ENCODE measurements around the gene DNASE2B. TPM values are rescaled to one million over a fixed set of nuclear protein-coding genes. Genes with fewer than 3 reads are reported as not detected.

DNASE2B gene, protein sequence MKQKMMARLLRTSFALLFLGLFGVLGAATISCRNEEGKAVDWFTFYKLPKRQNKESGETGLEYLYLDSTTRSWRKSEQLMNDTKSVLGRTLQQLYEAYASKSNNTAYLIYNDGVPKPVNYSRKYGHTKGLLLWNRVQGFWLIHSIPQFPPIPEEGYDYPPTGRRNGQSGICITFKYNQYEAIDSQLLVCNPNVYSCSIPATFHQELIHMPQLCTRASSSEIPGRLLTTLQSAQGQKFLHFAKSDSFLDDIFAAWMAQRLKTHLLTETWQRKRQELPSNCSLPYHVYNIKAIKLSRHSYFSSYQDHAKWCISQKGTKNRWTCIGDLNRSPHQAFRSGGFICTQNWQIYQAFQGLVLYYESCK
- polyA plus RNA-seq (ENCODE audit: insufficient read length in 4 of 4): under 1 TPM in 1 of 4 donors, not detected in 3; 0.18 TPM

DNA sequence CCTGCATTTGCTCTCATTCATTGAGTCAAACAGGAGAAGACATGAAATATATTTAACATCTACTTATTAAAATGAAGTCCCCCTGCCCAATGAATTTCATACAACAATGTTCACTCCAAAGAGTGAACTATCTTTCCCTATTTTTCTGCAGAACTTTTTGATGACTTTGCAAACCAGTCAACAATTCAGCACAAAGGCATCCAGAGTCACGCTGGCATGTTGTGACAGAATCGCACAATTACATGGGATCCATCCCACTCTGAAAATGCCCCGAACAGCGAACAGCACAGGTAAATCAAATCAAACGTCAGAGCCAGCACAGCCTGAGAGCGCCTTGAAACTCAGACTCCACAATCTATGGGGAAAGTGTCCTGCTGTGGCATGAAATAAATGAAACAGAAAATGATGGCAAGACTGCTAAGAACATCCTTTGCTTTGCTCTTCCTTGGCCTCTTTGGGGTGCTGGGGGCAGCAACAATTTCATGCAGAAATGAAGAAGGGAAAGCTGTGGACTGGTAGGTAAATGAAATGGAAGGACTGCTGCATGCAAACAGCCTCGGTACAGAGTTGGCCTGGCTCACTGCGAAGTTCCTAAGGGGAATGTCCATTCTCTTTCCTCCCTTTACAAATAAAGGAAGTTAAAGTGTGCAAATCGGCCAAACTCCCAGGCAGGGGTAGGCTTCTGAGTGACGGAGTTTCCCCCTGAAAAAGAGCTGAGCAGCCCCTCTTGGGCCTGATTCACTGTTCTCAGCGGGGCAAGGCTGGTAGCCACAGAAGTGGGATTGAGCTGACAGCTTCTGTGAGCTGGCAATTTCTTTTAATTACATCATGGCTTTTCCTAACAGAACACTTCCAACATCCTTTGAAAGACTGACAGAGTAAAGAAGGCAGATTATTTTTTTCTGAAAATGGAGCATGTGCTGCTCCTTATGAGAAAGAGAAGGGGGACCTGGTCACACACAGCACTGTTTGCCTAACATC is at the start of gene DNASE2B:
DNASE2B (plus strand) TSS at position 310 of the 981 bp plus-strand sequence; CDS start at position 391, 81 bp downstream.
- no peak for DNase-seq (ENCODE audit: low read depth in 4 of 4, low spot score in 3 of 4)

DNA sequence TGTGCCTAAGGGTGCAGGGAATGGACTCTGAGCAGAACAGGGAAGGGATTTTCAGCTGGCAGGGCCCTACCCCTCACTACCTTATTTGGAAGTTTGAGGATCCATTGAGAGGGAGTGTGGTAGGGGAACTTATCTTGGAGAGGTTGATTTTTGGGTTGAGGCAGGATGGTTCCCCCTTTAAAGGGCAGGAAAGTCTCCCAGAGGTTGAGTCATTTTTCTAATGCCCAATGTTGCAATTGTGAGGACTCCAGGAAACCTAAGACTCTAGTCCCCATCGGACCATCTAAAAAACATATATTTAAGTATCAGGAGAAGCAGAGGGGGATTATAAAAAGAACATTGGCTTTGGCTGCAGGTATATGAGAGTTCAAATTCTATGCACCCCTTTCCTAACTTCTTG is 49.5 kb upstream of the DNASE2B start:
- DNase-seq (ENCODE audit: low read depth in 4 of 4, low spot score in 3 of 4): no peak

DNA sequence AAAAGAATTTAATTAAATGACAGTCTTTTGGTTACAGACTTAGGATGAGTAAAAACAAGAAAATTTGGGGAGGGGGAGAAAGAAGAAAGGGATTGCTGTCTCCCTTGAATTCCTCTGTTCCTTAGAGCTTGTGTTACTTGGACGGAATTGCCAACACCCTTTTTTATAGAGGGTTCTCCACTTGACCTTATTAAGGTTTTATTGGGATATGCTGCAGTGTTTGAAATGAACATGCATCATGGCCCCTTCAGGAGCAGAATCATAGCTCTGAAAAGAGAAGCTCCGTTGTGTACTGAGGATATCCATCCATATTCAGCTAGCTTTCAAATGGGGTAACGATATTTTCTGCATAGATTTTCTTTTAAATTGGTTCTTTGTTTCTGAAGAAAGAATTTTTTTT is 48.2 kb upstream of the DNASE2B start:
- DNase-seq (ENCODE audit: low read depth in 4 of 4, low spot score in 3 of 4): no peak

DNA sequence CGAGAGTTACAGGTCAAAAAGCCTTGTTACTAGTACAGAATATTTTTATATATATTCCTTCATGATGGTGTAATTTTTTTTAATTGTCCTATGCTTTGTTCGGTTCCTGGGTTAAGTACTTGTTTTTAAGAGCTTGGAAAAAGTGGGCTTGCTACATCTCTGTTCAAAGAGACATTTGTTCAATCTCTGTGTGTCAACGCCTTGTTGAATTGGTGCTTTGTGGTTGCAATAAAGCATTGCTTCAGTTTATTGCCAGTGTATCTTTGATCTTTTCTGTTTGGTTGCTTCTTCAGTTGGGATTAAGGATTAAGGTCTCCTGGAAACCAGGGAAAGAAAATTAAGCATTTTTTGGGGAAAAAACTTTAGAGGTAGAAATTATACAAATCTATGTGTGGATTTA is 47.7 kb upstream of the DNASE2B start:
- DNase-seq (ENCODE audit: low read depth in 4 of 4, low spot score in 3 of 4): no peak

GRCh38 chr1:84352298-84353106 is 45.8 kb upstream of the DNASE2B start:
- no peak for DNase-seq (ENCODE audit: low read depth in 4 of 4, low spot score in 3 of 4)

- DNase-seq (ENCODE audit: low read depth in 4 of 4, low spot score in 3 of 4): no peak
Observed at GRCh38 chr1:84353695-84354094, 44.6 kb upstream of the DNASE2B start.

- no peak for DNase-seq (ENCODE audit: low read depth in 4 of 4, low spot score in 3 of 4)
Observed at GRCh38 chr1:84355556-84355955, 42.7 kb upstream of the DNASE2B start.

DNA sequence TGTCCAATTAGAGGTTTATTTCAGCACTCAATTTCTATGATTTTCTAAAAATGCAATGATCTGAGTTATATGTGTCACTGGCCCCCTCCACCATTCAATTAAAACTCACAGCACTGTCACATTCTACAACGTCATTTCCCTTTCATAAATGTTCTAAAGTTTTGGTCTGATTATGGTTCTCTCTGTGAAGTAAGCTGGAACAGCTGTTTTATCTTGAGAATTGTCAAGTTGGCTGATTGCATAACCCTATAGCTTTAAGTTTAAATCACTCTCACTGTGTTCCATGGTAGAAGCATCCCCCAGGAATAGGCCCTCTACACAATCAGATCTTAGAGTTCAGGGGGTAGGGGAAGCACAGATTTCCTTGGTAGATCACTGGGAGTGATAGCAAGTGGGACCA is 41.4 kb upstream of the DNASE2B start:
- DNase-seq (ENCODE audit: low read depth in 4 of 4, low spot score in 3 of 4): no peak

DNA sequence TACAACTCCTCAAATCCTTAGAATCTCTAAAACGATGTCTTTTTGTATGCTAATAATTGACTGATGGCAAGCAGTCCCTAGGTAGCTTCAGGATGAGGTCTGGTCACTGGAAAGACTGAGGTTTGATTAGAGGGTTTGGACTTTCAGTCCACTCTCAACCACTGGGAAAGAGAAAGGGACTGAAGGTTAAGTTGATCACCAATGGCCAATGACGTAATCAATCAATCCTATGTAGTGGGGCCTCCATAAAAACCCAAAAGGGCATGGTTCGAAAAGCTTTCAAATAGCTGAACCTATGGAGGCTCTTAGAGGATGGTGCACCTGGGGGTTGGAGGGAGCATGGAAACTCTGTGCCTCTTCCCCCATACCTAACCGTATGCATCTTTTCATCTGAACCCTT is 39.6 kb upstream of the DNASE2B start:
- no peak for DNase-seq (ENCODE audit: low read depth in 4 of 4, low spot score in 3 of 4)

GRCh38 chr1:84360316-84360715 is 38.0 kb upstream of the DNASE2B start:
- no peak for DNase-seq (ENCODE audit: low read depth in 4 of 4, low spot score in 3 of 4)

GRCh38 chr1:84361796-84362195 is 36.5 kb upstream of the DNASE2B start:
- no peak for DNase-seq (ENCODE audit: low read depth in 4 of 4, low spot score in 3 of 4)

DNA sequence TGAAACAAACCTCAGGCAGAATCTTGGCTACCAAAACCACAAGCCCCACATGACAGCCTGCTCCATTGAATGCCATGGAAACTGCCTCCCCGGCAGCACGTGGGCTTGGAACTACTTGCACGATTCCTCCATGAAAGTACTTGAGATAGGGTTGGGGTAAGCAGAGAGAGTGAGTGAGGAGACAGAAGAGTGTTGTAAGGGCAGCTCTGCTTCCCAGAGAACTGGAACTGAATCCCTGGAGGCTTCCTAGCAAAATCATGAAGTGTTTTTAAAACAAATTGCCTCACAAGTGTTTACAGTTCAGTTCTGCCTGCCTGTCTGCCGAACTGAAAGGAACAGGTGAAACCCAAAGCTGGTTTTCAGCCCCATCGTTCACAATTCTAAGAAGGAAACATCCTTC is 35.3 kb upstream of the DNASE2B start:
- DNase-seq (ENCODE audit: low read depth in 4 of 4, low spot score in 3 of 4): no peak

DNA sequence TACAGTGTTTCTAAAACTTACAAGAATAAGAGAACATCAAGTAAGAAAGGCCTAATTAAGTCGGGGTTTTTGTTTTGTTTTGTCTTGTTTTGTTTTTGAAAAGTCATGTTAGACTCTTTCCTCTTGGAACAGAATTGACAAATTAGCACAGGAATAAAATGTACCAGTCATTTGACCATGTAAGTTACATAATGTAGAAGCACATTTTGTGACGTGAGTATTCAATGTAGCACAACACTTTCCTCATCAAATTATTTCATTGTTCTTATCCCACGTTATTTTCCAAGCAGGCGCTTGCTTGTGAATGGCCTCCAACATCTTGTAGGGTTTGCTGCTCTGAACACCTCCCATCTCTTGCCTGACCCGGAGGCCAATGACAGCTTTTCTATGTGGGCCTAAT is 34.7 kb upstream of the DNASE2B start:
- no peak for DNase-seq (ENCODE audit: low read depth in 4 of 4, low spot score in 3 of 4)

- DNase-seq (ENCODE audit: low read depth in 4 of 4, low spot score in 3 of 4): no peak
Observed at GRCh38 chr1:84365225-84366221, 32.8 kb upstream of the DNASE2B start.

GRCh38 chr1:84366786-84367185 is 31.5 kb upstream of the DNASE2B start:
- DNase-seq (ENCODE audit: low read depth in 4 of 4, low spot score in 3 of 4): no peak

- no peak for DNase-seq (ENCODE audit: low read depth in 4 of 4, low spot score in 3 of 4)
Observed at GRCh38 chr1:84367219-84367618, 31.1 kb upstream of the DNASE2B start.

DNA sequence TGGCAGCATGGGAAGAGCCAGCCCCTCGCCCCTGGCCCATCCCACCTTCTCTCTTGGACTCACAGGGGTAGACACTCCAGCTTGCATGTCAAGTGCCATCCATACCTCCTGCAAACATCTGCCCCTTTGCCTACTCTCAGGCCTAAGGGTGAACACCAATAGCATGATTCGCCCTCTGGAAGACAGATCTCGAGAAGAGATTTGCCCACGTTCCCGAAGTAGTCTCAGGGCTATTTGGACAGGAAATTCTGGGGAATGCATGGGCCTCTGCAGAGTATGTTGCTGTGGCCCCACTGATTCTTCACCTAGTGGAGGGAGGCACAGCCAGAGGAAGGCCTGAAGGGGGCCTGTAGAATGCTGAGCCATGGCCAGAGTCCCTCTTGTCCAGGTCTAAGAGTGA is 29.8 kb upstream of the DNASE2B start:
- no peak for DNase-seq (ENCODE audit: low read depth in 4 of 4, low spot score in 3 of 4)

GRCh38 chr1:84370266-84370665 is 28.0 kb upstream of the DNASE2B start:
- no peak for DNase-seq (ENCODE audit: low read depth in 4 of 4, low spot score in 3 of 4)

GRCh38 chr1:84370831-84371394 is 27.4 kb upstream of the DNASE2B start:
- no peak for DNase-seq (ENCODE audit: low read depth in 4 of 4, low spot score in 3 of 4)

Data from left renal pelvis (tissue), 4 donors.